Measurements from ENCODE around the gene DENND10. TPM values are rescaled to one million over a fixed set of nuclear protein-coding genes. Genes with fewer than 3 reads are reported as not detected.
"Not testable (repeated sequence)": the region's sequence is repeated elsewhere in the genome, so short reads cannot be mapped to it uniquely, and the experiment has no call there.

Gene DENND10
- total RNA-seq, 4 donors from 2014 or later, result 33.8 to 50.8 (median 45.7) TPM

GRCh38 chr10:119100434-119101238 lies 3.3 kb upstream of the DENND10 start:
- DNase-seq, result no peak
- Histone ChIP-seq H3K36me3 (no peaks in the 10 kb centered on the region), H3K4me1 (peaks cover 0 to 6% (median 6%) of the 10 kb centered on the region in 4 donors), H3K4me3 (no peak overlapping the region), H3K27me3 (no peaks in the 10 kb centered on the region), H3K27ac (peak overlapping the region in 3 of 4 donors; percentile 51 to 80 (median 79)), H3K9me3 (no peaks in the 10 kb centered on the region)
- TF ChIP-seq POLR2A (IDR thresholded peaks at IDR 0.05) (no peak), CTCF (IDR thresholded peaks at IDR 0.05) (no peak)

DNA sequence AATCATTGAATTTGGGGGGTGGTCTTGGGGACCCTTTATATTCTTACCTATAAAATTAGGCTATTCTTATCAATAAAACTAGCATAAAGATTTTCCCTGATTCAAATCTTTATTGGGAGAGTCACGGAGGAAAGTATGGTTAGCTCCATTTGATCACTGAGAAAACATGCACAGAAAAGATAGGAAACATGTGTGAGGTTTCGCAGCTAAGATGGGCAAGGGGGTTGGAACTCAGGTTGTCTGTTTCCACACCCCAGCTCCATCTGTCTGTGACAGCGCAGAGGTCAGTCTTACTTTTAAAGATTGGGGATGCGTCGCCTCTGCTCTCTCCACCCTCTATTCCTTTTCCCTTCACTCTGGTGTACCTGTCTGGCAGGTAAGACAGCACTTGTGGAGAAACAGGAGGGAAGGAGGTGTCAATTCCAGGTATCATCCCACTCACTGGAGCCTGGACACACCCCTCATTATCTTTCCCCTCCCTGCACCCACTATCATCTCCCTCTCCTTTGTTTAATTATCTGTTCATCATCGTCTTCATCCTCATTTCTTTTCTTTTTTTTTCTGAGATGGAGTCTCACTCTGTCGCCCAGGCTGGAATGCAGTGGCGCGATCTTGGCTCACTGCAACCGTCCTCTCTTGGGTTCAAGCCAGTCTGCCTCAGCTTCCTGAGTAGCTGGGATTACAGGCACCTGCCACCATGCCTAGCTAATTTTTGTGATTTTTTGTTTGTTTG lies 2.4 kb upstream of the DENND10 start:
- no peak overlapping the region for H3K4me3 ChIP-seq
- H3K4me1 ChIP-seq, result peaks cover 0 to 9% (median 6%) of the 10 kb centered on the region in 4 donors
- peak overlapping the region in 3 of 4 donors; percentile 51 to 80 (median 79) for H3K27ac ChIP-seq
- no peak for DNase-seq
- H3K9me3 ChIP-seq, result no peaks in the 10 kb centered on the region
- no peaks in the 10 kb centered on the region for H3K36me3 ChIP-seq
- H3K27me3 ChIP-seq, result no peaks in the 10 kb centered on the region
- TF ChIP-seq CTCF (IDR thresholded peaks at IDR 0.05) (no peak), POLR2A (IDR thresholded peaks at IDR 0.05) (no peak)

GRCh38 chr10:119103241-119103902 lies 541 bp upstream of the DENND10 start:
- Histone ChIP-seq H3K36me3 (peaks cover 0 to 5% (median 0%) of the 10 kb centered on the region in 3 donors), H3K27me3 (no peaks in the 10 kb centered on the region), H3K4me1 (peaks cover 0 to 9% (median 6%) of the 10 kb centered on the region in 4 donors), H3K27ac (peak overlapping the region; percentile 19 to 88 (median 52)), H3K4me3 (no peak overlapping the region), H3K9me3 (no peaks in the 10 kb centered on the region)
- no peak for DNase-seq
- TF ChIP-seq POLR2A (IDR thresholded peaks at IDR 0.05), result no peak
- no peak for TF ChIP-seq CTCF (IDR thresholded peaks at IDR 0.05)

- DNase-seq, result no peak
- Histone ChIP-seq H3K4me1 (peaks cover 0 to 9% (median 6%) of the 10 kb centered on the region in 4 donors), H3K4me3 (peak overlapping the region; percentile 86 to 98 (median 92)), H3K9me3 (no peaks in the 10 kb centered on the region), H3K36me3 (peaks cover 0 to 18% (median 0%) of the 10 kb centered on the region in 3 donors), H3K27ac (peak overlapping the region in 3 of 4 donors; percentile 80 to 88 (median 84)), H3K27me3 (no peaks in the 10 kb centered on the region)
- TF ChIP-seq POLR2A (IDR thresholded peaks at IDR 0.05) (no peak), CTCF (IDR thresholded peaks at IDR 0.05) (no peak)
Measured at GRCh38 chr10:119104654-119105015, 722 bp downstream of the DENND10 start.

GRCh38 chr10:119105155-119105554 lies 1.2 kb downstream of the DENND10 start:
- Histone ChIP-seq H3K4me3 (peak overlapping the region in 3 of 4 donors; percentile 89 to 98 (median 96)), H3K4me1 (peaks cover 0 to 9% (median 6%) of the 10 kb centered on the region in 4 donors)
- DNase-seq, result no peak

GRCh38 chr10:119105899-119106298 lies 2.0 kb downstream of the DENND10 start:
- H3K27ac ChIP-seq, DNase-seq, H3K4me3 ChIP-seq, H3K4me1 ChIP-seq, H3K9me3 ChIP-seq, H3K27me3 ChIP-seq: not testable (repeated sequence)
- peaks cover 0 to 30% (median 0%) of the 10 kb centered on the region in 3 donors for H3K36me3 ChIP-seq

More at GRCh38 chr10:119105155-119105554, 1.2 kb downstream of the DENND10 start:
- no peaks in the 10 kb centered on the region for H3K27me3 ChIP-seq
- no peaks in the 10 kb centered on the region for H3K9me3 ChIP-seq
- TF ChIP-seq CTCF (IDR thresholded peaks at IDR 0.05), result no peak
- no peak for TF ChIP-seq POLR2A (IDR thresholded peaks at IDR 0.05)
- peaks cover 0 to 23% (median 0%) of the 10 kb centered on the region in 3 donors for H3K36me3 ChIP-seq
- no peak overlapping the region for H3K27ac ChIP-seq

GRCh38 chr10:119107106-119107505 lies 3.2 kb downstream of the DENND10 start:
- not testable (repeated sequence) for DNase-seq, H3K4me1 ChIP-seq, H3K27me3 ChIP-seq, H3K27ac ChIP-seq, H3K4me3 ChIP-seq, H3K9me3 ChIP-seq
- peaks cover 0 to 39% (median 0%) of the 10 kb centered on the region in 3 donors for H3K36me3 ChIP-seq

DNA sequence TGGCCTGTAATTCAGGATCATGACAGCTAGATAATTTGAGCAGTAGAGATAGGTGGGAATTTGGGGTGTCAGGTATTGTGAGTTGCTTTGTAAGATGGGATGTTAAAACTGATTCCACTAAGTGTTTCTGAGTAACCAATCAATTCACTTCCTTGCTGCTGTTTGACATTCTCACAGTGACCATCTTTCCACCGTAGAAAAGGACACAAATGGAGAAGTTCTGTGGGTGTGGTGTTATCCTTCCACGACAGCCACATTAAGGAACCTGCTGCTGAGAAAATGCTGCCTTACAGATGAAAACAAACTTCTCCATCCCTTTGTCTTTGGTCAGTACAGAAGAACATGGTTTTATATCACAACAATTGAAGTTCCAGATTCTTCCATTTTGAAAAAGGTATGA lies 3.9 kb downstream of the DENND10 start:
- peaks cover 0 to 46% (median 0%) of the 10 kb centered on the region in 3 donors for H3K36me3 ChIP-seq

More for the DNA sequence above, 3.9 kb downstream of the DENND10 start:
- H3K4me3 ChIP-seq, H3K27ac ChIP-seq, H3K4me1 ChIP-seq, H3K9me3 ChIP-seq, DNase-seq, H3K27me3 ChIP-seq: not testable (repeated sequence)
